A172 (cell line): Measurements from ENCODE around the gene SLC7A11. TPM values are rescaled to one million over a fixed set of nuclear protein-coding genes. Genes with fewer than 3 reads are reported as not detected.

Experiments
- DNase-seq: peaks from one replicate; pipeline ENCODE4 v3.0.0-alpha.2; 2015; ENCODE audit warnings: low spot score
- total RNA-seq: library from RNA; depleted of rRNA; stranded (reverse); fragments of >200 nt; shearing (Covaris generic); gene quantifications from 2 replicates; pipeline ENCODE4 v1.2.3, GENCODE V29; 2014

The SLC7A11 gene
- total RNA-seq, 1 experiment from 2014 or later: 61.0 TPM

GRCh38 chr4:138209094-138209493, 33.1 kb downstream of the SLC7A11 start:
- no peak for DNase-seq

GRCh38 chr4:138205531-138206233, 36.5 kb downstream of the SLC7A11 start:
- no peak for DNase-seq

GRCh38 chr4:138204507-138204906, 37.6 kb downstream of the SLC7A11 start:
- DNase-seq: no peak

- DNase-seq: no peak
Observed at GRCh38 chr4:138202686-138203085, 39.5 kb downstream of the SLC7A11 start.

- no peak for DNase-seq
Observed at GRCh38 chr4:138200236-138200590, 41.9 kb downstream of the SLC7A11 start.

GRCh38 chr4:138199568-138200235, 42.4 kb downstream of the SLC7A11 start:
- peak; percentile 23 for DNase-seq

- no peak for DNase-seq
Observed at GRCh38 chr4:138196153-138196552, 46.0 kb downstream of the SLC7A11 start.

GRCh38 chr4:138193963-138194362, 48.2 kb downstream of the SLC7A11 start:
- DNase-seq: no peak

GRCh38 chr4:138192113-138192512, 50.0 kb downstream of the SLC7A11 start:
- peak; percentile 60 for DNase-seq

- no peak for DNase-seq
Observed at GRCh38 chr4:138190452-138190858, 51.7 kb downstream of the SLC7A11 start.

- no peak for DNase-seq
Observed at GRCh38 chr4:138189206-138189605, 52.9 kb downstream of the SLC7A11 start.

- DNase-seq: no peak
Observed at GRCh38 chr4:138188406-138189084, 53.6 kb downstream of the SLC7A11 start.

GRCh38 chr4:138185859-138186645, 56.1 kb downstream of the SLC7A11 start:
- no peak for DNase-seq

- no peak for DNase-seq
Observed at GRCh38 chr4:138184886-138185285, 57.3 kb downstream of the SLC7A11 start.

GRCh38 chr4:138182838-138183426, 59.2 kb downstream of the SLC7A11 start:
- peak; percentile 20 for DNase-seq

GRCh38 chr4:138181287-138181686, 60.9 kb downstream of the SLC7A11 start:
- no peak for DNase-seq

GRCh38 chr4:138178566-138178965, 63.6 kb downstream of the SLC7A11 start:
- DNase-seq: peak; percentile 52

- DNase-seq: no peak
Observed at GRCh38 chr4:138177278-138177968, 64.7 kb downstream of the SLC7A11 start.

GRCh38 chr4:138174981-138175794, 67.0 kb downstream of the SLC7A11 start:
- no peak for DNase-seq

- DNase-seq: no peak
Observed at GRCh38 chr4:138164208-138164607, 77.9 kb downstream of the SLC7A11 start.
